ENCODE measurements around the gene DMD. TPM values are rescaled to one million over a fixed set of nuclear protein-coding genes. Genes with fewer than 3 reads are reported as not detected.

The DMD gene
- total RNA-seq, 6 experiments from 2014 or later: 18.7 to 43.4 (median 32.9) TPM

GRCh38 chrX:31805781-31806180, 1405.6 kb downstream of the DMD start:
- no peak for DNase-seq
- no peak overlapping the region for H3K27ac ChIP-seq
- intact Hi-C loops (cut with DNase I): no loop called here
- peak in 3 of 4 donors; percentile 34 to 48 (median 45) for ATAC-seq
- 36% methylated on average over 3 of the region's 3 CpGs for WGBS (ENCODE audit: insufficient coverage, low coverage, low lambda C conversion rate, missing lambda C conversion rate)
- no peak for TF ChIP-seq POLR2A (IDR thresholded peaks at IDR 0.05)
- TF ChIP-seq CTCF (IDR thresholded peaks at IDR 0.05): no peak
- H3K9me3 ChIP-seq: no peaks in the 10 kb centered on the region
- no peak overlapping the region for H3K4me3 ChIP-seq
- peaks cover 0 to 10% (median 0%) of the 10 kb centered on the region in 4 donors for H3K4me1 ChIP-seq
- no peaks in the 10 kb centered on the region for H3K27me3 ChIP-seq
- H3K36me3 ChIP-seq: no peaks in the 10 kb centered on the region

GRCh38 chrX:31800219-31800618, 1411.1 kb downstream of the DMD start:
- no peak for TF ChIP-seq POLR2A (IDR thresholded peaks at IDR 0.05)
- Histone ChIP-seq H3K36me3 (no peaks in the 10 kb centered on the region), H3K9me3 (no peaks in the 10 kb centered on the region), H3K4me3 (no peak overlapping the region), H3K4me1 (no peaks in the 10 kb centered on the region), H3K27ac (no peak overlapping the region), H3K27me3 (no peaks in the 10 kb centered on the region)
- intact Hi-C loops (cut with DNase I): no loop called here
- WGBS (ENCODE audit: insufficient coverage, low coverage, low lambda C conversion rate, missing lambda C conversion rate): 32% methylated on average over 4 of the region's 4 CpGs
- DNase-seq: peak in 1 of 3 donors; percentile 38
- ATAC-seq: peak in 3 of 4 donors; percentile 33 to 77 (median 49)

GRCh38 chrX:31796624-31797023, 1414.7 kb downstream of the DMD start:
- TF ChIP-seq CTCF (IDR thresholded peaks at IDR 0.05): no peak
- no peak for TF ChIP-seq POLR2A (IDR thresholded peaks at IDR 0.05)
- ATAC-seq (no peak), DNase-seq (no peak)
- 44% methylated on average over 1 of the region's 1 CpG for WGBS (ENCODE audit: insufficient coverage, low coverage, low lambda C conversion rate, missing lambda C conversion rate)
- H3K9me3 ChIP-seq: no peaks in the 10 kb centered on the region
- no peak overlapping the region for H3K4me3 ChIP-seq
- no peaks in the 10 kb centered on the region for H3K27me3 ChIP-seq
- H3K4me1 ChIP-seq: no peaks in the 10 kb centered on the region
- intact Hi-C loops (cut with DNase I): no loop called here
- no peaks in the 10 kb centered on the region for H3K36me3 ChIP-seq
- no peak overlapping the region for H3K27ac ChIP-seq

- intact Hi-C loops (cut with DNase I): no loop called here
- no peak for ATAC-seq
- 55% methylated on average over 4 of the region's 5 CpGs for WGBS (ENCODE audit: insufficient coverage, low coverage, low lambda C conversion rate, missing lambda C conversion rate)
- Histone ChIP-seq H3K9me3 (no peaks in the 10 kb centered on the region), H3K4me3 (no peak overlapping the region), H3K27me3 (no peaks in the 10 kb centered on the region), H3K36me3 (no peaks in the 10 kb centered on the region), H3K4me1 (no peaks in the 10 kb centered on the region), H3K27ac (no peak overlapping the region)
- DNase-seq: no peak
- TF ChIP-seq POLR2A (IDR thresholded peaks at IDR 0.05) (no peak), CTCF (IDR thresholded peaks at IDR 0.05) (no peak)
Measured at GRCh38 chrX:31747411-31747810, 1463.9 kb downstream of the DMD start.

- Histone ChIP-seq H3K27ac (no peak overlapping the region), H3K27me3 (no peaks in the 10 kb centered on the region), H3K36me3 (no peaks in the 10 kb centered on the region), H3K4me3 (no peak overlapping the region), H3K9me3 (no peaks in the 10 kb centered on the region), H3K4me1 (no peaks in the 10 kb centered on the region)
- intact Hi-C loops (cut with DNase I): no loop called here
- WGBS (ENCODE audit: insufficient coverage, low coverage, low lambda C conversion rate, missing lambda C conversion rate): 75% methylated on average over 4 of the region's 4 CpGs
- DNase-seq (no peak), ATAC-seq (no peak)
- TF ChIP-seq CTCF (IDR thresholded peaks at IDR 0.05) (no peak), POLR2A (IDR thresholded peaks at IDR 0.05) (no peak)
Measured at GRCh38 chrX:31743004-31743403, 1468.3 kb downstream of the DMD start.
